HUES6 (cell line): ENCODE measurements around the gene TTC28.
"Not testable (repeated sequence)": the region's sequence is repeated elsewhere in the genome, so short reads cannot be mapped to it uniquely, and the experiment has no call there.

ENCODE experiments used
- H3K27ac ChIP-seq: 2 replicates; pipeline ENCODE4 v1.7.0; 2013; ENCODE audit warnings: low read depth, mild to moderate bottlenecking, low read length, inconsistent platforms
- H3K27me3 ChIP-seq: 2 replicates; pipeline ENCODE4 v1.6.1; 2013; ENCODE audit warnings: low read length; ENCODE audit not compliant: control insufficient read depth, insufficient read depth
- H3K36me3 ChIP-seq: 2 replicates; pipeline ENCODE4 v1.6.1; 2013; ENCODE audit warnings: low read length; ENCODE audit not compliant: control insufficient read depth, insufficient read depth
- H3K4me1 ChIP-seq: 2 replicates; pipeline ENCODE4 v1.6.1; 2013; ENCODE audit warnings: low read length; ENCODE audit not compliant: control insufficient read depth, insufficient read depth
- H3K4me3 ChIP-seq: 2 replicates; pipeline ENCODE4 v1.5.1; 2013; ENCODE audit warnings: low read depth, low read length
- H3K9ac ChIP-seq: one replicate; pipeline ENCODE4 v1.6.1; 2013; ENCODE audit warnings: mild to moderate bottlenecking, low read length
- H3K9me3 ChIP-seq: 2 replicates; pipeline ENCODE4 v1.6.1; 2013; ENCODE audit warnings: low read depth, low read length; ENCODE audit not compliant: control insufficient read depth, insufficient read depth

TTC28 gene

DNA sequence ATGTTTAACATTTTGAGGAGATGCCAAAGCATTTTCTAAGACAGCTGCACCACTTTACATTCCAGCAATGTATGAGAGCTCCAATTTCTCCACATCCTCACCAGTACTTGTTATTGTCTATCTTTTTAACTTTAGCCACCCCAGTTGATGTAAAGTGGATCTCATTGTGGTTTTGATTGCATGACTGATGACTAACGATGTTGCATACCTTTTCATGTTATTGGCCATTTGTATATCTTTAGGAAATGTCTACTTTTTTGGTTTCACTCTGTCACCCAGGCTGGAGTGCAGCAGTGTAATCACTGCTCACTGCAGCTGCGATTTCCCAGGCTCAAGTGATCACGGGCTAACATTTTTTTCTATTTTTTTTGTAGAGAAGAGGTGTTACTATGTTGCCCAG is 8.9 kb downstream of the TTC28 start:
- no peaks in the 10 kb centered on the region for H3K27me3 ChIP-seq
- H3K9me3 ChIP-seq: peaks cover 12% of the 10 kb centered on the region; the same call in 1 of the 2 replicates
- H3K27ac ChIP-seq: no peak overlapping the region
- H3K4me1 ChIP-seq: no peaks in the 10 kb centered on the region
- H3K9ac ChIP-seq: no peak overlapping the region
- no peak overlapping the region for H3K4me3 ChIP-seq
- H3K36me3 ChIP-seq: no peaks in the 10 kb centered on the region

DNA sequence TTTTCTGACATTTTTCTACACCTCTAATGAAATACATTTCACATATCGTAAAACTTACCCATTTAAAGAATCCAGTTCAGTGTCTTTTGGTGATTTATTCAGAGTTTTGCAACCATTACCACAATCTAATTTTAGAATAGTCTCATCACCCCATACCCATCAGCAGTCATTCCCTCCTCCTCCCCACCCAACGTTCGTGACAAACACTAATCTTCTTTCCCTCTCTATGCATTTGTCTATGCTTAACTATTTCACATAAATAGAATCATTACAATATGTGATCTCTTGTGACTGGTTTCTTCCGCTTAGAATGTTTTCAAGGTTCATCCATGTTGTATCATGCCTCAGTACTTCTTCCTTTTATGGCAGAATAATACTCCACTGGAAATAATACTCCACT is 9.5 kb downstream of the TTC28 start:
- Histone ChIP-seq H3K27me3 (no peaks in the 10 kb centered on the region), H3K27ac (no peak overlapping the region), H3K36me3 (no peaks in the 10 kb centered on the region), H3K4me3 (no peak overlapping the region), H3K4me1 (no peaks in the 10 kb centered on the region), H3K9ac (no peak overlapping the region), H3K9me3 (peaks cover 12% of the 10 kb centered on the region; the same call in 1 of the 2 replicates)

- H3K9me3 ChIP-seq: peaks cover 12% of the 10 kb centered on the region; the same call in 1 of the 2 replicates
- no peaks in the 10 kb centered on the region for H3K4me1 ChIP-seq
- H3K27me3 ChIP-seq: no peaks in the 10 kb centered on the region
- no peaks in the 10 kb centered on the region for H3K36me3 ChIP-seq
- no peak overlapping the region for H3K9ac ChIP-seq
- no peak overlapping the region for H3K4me3 ChIP-seq
- H3K27ac ChIP-seq: no peak overlapping the region
These were observed 10.3 kb downstream of the TTC28 start for GRCh38 chr22:28669387-28669786.

GRCh38 chr22:28663569-28663942 is 16.1 kb downstream of the TTC28 start:
- not testable (repeated sequence) for H3K9me3 ChIP-seq, H3K27ac ChIP-seq, H3K36me3 ChIP-seq, H3K9ac ChIP-seq, H3K4me1 ChIP-seq, H3K4me3 ChIP-seq, H3K27me3 ChIP-seq

DNA sequence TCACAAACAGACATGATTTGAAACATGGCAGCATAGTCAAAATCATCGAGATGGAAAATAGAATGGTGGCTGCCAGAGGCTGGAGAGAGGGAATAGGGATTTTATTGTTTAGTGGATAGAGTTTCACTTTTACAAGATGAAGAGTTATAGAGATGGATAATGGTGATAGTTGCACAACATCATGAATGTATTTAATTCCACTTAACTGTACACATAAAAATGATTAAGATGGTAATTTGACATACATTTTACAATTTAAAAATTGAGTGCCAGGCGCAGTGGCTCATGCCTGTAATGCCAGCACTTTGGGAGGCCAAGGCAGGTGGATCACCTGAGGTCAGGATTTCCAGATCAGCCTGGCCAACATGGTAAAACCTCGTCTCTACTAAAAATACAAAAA is 21.2 kb downstream of the TTC28 start:
- Histone ChIP-seq H3K4me1 (no peaks in the 10 kb centered on the region), H3K36me3 (no peaks in the 10 kb centered on the region), H3K27ac (no peak overlapping the region), H3K27me3 (no peaks in the 10 kb centered on the region), H3K9ac (no peak overlapping the region), H3K9me3 (0 out of 2 replicates have a peak, but pooled peaks cover 3% of the 10 kb centered on the region), H3K4me3 (no peak overlapping the region)

GRCh38 chr22:28656181-28656580 is 23.5 kb downstream of the TTC28 start:
- Histone ChIP-seq H3K27ac (no peak overlapping the region), H3K36me3 (no peaks in the 10 kb centered on the region), H3K9ac (no peak overlapping the region), H3K4me1 (no peaks in the 10 kb centered on the region), H3K27me3 (no peaks in the 10 kb centered on the region), H3K9me3 (peaks cover 3% of the 10 kb centered on the region; the same call in 1 of the 2 replicates), H3K4me3 (no peak overlapping the region)

GRCh38 chr22:28650463-28650862 is 29.2 kb downstream of the TTC28 start:
- Histone ChIP-seq H3K36me3 (no peaks in the 10 kb centered on the region), H3K9me3 (peaks cover 3% of the 10 kb centered on the region; the same call in 1 of the 2 replicates), H3K27me3 (no peaks in the 10 kb centered on the region), H3K4me1 (no peaks in the 10 kb centered on the region), H3K9ac (no peak overlapping the region), H3K4me3 (no peak overlapping the region), H3K27ac (no peak overlapping the region)

- Histone ChIP-seq H3K4me1 (no peaks in the 10 kb centered on the region), H3K9ac (no peak overlapping the region), H3K36me3 (no peaks in the 10 kb centered on the region), H3K27ac (no peak overlapping the region), H3K27me3 (no peaks in the 10 kb centered on the region), H3K9me3 (peaks cover 3% of the 10 kb centered on the region; the same call in 1 of the 2 replicates), H3K4me3 (no peak overlapping the region)
These were observed 30.8 kb downstream of the TTC28 start for GRCh38 chr22:28648792-28649191.

- no peaks in the 10 kb centered on the region for H3K9me3 ChIP-seq
- H3K9ac ChIP-seq: no peak overlapping the region
- H3K36me3 ChIP-seq: no peaks in the 10 kb centered on the region
- no peaks in the 10 kb centered on the region for H3K27me3 ChIP-seq
- no peak overlapping the region for H3K27ac ChIP-seq
- no peak overlapping the region for H3K4me3 ChIP-seq
- no peaks in the 10 kb centered on the region for H3K4me1 ChIP-seq
These were observed 32.4 kb downstream of the TTC28 start for GRCh38 chr22:28647216-28647615.

GRCh38 chr22:28639321-28639720 is 40.3 kb downstream of the TTC28 start:
- H3K9me3 ChIP-seq: no peaks in the 10 kb centered on the region

DNA sequence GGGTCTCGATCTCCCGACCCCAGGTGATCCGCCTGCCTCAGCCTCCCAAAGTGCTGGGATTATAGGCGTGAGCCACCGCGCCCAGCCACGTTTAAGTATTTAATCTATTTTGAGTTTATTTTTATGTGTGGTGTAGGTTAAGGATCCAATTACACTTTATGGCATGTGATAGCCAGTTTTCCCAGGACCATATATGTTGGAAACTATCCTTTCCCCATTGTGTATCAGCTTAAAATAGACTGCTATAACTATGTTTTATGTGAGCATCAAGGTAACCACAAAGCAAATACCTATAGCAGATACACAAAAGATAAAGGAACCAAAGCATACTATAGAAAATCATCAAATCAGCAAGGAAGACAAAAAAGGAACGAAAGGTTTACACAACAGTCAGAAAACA is 42.4 kb downstream of the TTC28 start:
- Histone ChIP-seq H3K4me1 (no peaks in the 10 kb centered on the region), H3K27me3 (no peaks in the 10 kb centered on the region), H3K9me3 (no peaks in the 10 kb centered on the region), H3K4me3 (no peak overlapping the region), H3K9ac (no peak overlapping the region), H3K36me3 (no peaks in the 10 kb centered on the region), H3K27ac (no peak overlapping the region)

More at GRCh38 chr22:28639321-28639720, 40.3 kb downstream of the TTC28 start:
- H3K4me1 ChIP-seq: no peaks in the 10 kb centered on the region
- no peaks in the 10 kb centered on the region for H3K27me3 ChIP-seq
- no peak overlapping the region for H3K27ac ChIP-seq
- H3K36me3 ChIP-seq: no peaks in the 10 kb centered on the region
- H3K4me3 ChIP-seq: no peak overlapping the region
- no peak overlapping the region for H3K9ac ChIP-seq

GRCh38 chr22:28630177-28630574 is 49.5 kb downstream of the TTC28 start:
- Histone ChIP-seq H3K27me3 (no peaks in the 10 kb centered on the region), H3K27ac (no peak overlapping the region), H3K9me3 (no peaks in the 10 kb centered on the region)

More at GRCh38 chr22:28630177-28630574, 49.5 kb downstream of the TTC28 start:
- no peaks in the 10 kb centered on the region for H3K36me3 ChIP-seq
- H3K4me3 ChIP-seq: no peak overlapping the region
- H3K4me1 ChIP-seq: peaks cover 10% of the 10 kb centered on the region
- no peak overlapping the region for H3K9ac ChIP-seq
